Measurements from ENCODE around the gene UTP11.

DNA sequence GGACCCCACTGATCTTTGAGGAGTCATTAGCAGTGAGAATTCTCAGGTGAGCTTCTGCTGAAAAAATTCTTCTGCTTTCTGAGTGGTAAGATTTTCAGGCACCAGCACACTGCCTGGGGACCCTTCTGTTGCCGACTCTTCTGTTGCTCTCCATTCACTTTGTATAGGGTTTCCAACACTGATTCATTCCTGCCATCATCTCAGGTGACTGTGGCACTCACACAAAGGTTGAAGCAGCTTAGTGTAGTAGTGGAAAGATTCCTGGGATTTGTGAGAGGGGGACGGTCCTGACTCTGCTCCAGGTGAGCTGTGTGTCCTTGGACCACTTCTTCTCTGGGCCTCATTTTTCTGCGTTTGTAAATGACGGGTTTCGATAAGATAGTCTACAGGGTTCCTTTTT, 9.4 kb downstream of the UTP11 start:
- TF ChIP-seq, protein P1, sequence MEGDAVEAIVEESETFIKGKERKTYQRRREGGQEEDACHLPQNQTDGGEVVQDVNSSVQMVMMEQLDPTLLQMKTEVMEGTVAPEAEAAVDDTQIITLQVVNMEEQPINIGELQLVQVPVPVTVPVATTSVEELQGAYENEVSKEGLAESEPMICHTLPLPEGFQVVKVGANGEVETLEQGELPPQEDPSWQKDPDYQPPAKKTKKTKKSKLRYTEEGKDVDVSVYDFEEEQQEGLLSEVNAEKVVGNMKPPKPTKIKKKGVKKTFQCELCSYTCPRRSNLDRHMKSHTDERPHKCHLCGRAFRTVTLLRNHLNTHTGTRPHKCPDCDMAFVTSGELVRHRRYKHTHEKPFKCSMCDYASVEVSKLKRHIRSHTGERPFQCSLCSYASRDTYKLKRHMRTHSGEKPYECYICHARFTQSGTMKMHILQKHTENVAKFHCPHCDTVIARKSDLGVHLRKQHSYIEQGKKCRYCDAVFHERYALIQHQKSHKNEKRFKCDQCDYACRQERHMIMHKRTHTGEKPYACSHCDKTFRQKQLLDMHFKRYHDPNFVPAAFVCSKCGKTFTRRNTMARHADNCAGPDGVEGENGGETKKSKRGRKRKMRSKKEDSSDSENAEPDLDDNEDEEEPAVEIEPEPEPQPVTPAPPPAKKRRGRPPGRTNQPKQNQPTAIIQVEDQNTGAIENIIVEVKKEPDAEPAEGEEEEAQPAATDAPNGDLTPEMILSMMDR (IDR thresholded peaks at IDR 0.05) = no peak
- no peak for TF ChIP-seq POLR2A (IDR thresholded peaks at IDR 0.05)
- TF ChIP-seq POLR2AphosphoS5 (IDR thresholded peaks at IDR 0.05) = no peak
- no peak for TF ChIP-seq EP300 (IDR thresholded peaks at IDR 0.05)
